CD4-positive, alpha-beta T cell treated with Interleukin-12 subunit alpha and Interleukin-12 subunit beta, for 1 hour (primary cell): ENCODE measurements around the gene RETSAT.
A peak's percentile ranks its signal among the peaks of the same experiment; 100 is the strongest.
"Not testable (repeated sequence)": the region's sequence is repeated elsewhere in the genome, so short reads cannot be mapped to it uniquely, and the experiment has no call there.

Experiments
- DNase-seq: peaks from one replicate; pipeline ENCODE4 v3.0.0-alpha.2; 2020

RETSAT gene

GRCh38 chr2:85329701-85330100 lies 24.6 kb downstream of the RETSAT start:
- not testable (repeated sequence) for DNase-seq

- no peak for DNase-seq
Observed at GRCh38 chr2:85329181-85329651, 25.1 kb downstream of the RETSAT start.

DNA sequence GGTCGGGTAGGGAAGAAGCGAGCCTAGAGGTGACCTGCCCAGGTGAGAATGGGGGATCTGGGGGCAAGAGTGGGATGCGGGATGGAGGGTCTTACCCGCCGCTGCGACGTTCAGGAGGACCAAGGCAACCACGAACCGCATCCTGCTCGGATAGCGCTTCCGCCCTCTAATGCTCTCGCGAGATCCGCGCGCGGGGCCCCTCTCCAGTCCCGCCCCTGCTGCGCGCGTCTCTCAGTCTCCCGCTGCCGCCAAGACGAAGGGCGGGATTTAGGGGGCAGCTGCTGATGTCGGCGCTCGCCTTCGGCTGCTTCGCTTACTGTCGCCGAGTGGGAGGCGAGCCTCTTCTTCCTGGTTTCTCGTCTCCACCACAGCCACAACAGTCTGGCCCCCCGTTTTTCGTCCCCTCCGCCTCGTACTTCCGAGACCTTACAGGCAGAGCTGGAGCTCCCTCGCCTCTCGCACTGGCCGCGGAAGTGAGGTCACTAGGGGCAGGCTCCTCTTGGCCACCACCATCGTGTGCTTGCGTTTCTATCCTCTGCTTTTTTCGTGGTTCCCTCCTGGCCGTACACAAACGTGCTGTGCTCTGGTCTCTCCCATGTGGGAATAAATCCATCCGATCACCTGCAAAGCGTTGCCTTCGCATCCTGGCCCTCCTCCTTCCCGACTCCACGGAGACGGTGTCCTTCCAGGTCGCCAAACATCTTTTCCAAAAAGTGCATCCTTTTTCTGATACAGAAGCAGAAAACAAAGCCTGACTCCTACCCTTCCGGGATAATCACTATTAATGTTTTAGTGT lies 26.3 kb downstream of the RETSAT start, which contains the start of gene TGOLN2:
TSS of gene TGOLN2 (minus strand) at position 168 of the 796 bp plus-strand sequence. CDS start at position 141, 27 bp downstream.
- peak; percentile 94 for DNase-seq

DNA sequence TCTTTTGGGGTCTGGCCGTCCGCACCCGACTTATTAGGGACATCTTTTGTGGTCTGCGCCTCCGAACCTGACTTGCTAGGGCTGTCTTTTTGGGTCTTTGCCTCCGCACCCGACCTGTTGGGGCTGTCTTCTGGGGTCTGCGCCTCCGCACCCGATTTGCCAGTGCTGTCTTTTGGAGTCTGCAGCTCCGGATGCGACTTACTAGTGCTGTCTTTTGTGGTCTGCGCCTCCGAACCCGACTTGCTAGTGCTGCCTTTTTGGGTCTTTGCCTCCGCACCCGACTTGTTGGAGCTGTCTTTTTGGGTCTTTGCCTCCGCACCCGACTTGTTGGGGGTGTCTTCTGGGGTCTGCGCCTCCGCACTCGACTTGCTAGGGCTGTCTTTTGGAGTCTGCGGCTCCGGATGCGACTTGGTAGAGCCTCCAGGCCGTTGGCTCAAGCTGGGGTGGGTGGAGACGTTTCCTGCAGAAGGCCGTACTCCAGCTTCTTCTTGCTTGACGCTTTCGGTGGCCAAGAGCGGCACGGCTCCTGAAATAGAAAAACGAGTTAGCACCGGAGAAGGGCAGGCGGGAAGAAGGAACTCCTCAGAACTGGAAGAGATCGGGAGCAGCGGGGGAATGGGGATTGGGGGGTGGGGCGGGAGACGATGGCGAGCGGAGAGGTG lies 27.0 kb downstream of the RETSAT start:
- DNase-seq: peak; percentile 56

GRCh38 chr2:85326406-85327159 lies 27.7 kb downstream of the RETSAT start:
- DNase-seq: peak; percentile 56

DNA sequence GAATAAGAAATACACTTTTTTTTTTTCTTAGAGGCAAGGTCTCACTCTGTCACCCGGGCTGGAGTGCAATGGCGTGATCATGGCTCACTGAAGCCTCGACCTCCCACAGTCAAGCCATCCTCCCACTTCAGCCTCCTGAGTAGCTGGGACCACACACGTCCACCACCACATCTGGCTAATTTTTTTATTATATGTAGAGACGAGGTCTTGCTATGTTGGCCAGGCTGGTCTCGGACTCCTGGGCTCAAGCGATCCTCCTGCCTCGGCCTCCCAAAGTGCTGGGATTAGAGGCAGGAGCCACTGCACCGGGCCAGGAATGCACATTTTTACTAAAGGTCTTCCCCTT lies 28.9 kb downstream of the RETSAT start:
- DNase-seq: no peak

DNA sequence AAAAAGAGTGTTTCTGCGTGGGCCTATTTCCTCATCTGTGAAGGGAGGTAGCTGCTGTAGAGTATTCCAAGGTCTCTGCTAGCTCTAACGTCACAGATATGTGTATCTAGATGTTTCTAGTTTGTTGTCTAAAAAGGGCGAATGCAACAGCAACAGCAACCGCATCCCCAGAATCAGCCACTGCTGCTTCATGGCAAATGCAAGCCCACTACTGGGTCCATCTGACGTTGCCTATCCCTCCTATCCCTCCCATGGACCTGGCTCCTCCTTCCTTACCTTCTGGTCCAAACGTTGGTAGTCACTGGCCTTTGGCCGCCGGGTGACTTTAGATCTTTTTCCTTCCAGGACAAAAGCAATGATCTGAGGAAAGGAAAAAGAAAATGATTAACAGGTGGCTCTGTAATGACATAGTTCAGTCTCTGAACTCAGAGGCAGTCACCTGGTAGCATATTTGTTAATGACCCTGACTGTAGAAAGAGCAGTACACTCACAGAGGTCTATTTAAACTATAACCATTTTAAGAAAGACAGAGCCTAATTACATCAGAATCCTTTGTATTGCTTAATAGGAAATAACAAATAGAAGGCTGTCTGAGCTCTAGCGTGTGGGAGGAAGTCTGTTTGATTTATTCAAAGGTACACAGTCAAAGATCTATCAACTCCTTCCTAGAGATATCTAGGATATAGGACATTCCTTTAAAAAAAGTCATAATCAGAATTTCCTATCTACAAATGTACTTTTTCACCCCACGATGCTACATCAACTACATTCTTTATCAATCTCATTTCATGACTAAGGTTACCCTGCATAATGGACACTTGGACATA lies 29.5 kb downstream of the RETSAT start:
- no peak for DNase-seq

DNA sequence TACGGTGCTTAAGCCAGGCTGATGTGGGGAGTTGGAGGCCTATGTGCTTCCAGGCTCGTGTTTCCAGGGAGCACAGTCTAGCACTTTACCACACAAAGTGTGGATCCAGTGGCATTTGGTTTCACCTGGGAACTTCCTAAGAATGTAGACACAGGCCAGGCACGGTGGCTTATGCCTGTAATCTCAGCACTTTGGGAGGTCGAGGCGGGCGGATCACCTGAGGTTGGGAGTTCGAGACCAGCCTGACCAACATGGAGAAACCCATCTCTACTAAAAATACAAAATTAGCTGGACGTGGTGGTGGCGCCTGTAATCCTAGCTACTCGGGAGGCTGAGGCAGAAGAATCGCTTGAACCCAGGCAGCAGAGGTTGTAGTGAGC lies 30.4 kb downstream of the RETSAT start:
- DNase-seq: not testable (repeated sequence)

DNA sequence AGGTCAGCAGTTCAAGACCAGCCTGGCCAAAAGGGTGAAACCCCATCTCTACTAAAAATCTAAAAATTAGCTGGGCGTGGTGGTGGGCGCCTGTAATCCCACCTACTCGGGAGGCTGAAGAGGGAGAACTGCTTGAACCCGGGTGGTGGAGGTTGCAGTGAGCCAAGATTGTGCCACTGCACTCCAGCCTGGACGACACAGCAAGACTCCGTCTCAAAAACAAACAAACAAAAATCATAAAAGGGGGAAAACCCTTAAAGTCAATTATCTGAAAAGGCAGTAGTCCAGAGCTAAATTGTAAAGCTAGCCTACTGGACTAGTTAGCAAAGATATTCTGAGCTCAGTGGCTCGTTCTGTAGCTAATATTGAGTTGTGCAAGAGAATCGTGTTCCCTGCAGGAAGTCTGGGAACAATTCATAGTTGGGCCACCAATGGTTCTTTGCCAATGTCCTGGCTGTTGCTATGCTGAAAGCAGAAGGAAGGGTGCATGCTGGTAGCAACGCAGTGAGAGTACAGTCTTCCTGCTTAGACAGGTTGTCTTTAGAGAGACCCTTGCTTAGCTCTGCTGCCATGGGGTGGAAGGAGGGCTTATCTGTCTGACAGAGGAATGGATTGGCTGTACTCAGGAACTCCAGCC lies 30.9 kb downstream of the RETSAT start:
- DNase-seq: no peak

- no peak for DNase-seq
Observed at GRCh38 chr2:85319796-85320195, 34.5 kb downstream of the RETSAT start.

GRCh38 chr2:85318222-85319074 lies 35.9 kb downstream of the RETSAT start:
- peak; percentile 23 for DNase-seq

- DNase-seq: not testable (repeated sequence)
Observed at GRCh38 chr2:85315921-85316320, 38.4 kb downstream of the RETSAT start.

DNA sequence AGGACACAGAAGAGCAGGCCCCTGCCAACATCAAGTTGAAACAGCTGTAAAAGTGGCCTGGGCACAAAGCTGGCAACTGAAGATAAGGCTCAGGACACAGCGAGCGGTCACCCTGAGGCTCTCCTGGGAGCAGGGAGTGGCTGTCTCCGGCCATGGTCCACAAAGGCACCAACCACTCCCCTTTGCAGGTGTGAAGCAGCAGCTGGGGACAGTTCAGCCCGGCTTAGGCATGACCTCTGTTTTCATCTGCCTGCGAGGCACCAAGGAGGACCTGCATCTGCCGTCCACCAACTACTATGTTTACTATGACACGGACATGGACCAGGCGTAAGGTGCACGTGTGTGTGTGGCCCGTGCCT lies 39.5 kb downstream of the RETSAT start:
- no peak for DNase-seq

DNA sequence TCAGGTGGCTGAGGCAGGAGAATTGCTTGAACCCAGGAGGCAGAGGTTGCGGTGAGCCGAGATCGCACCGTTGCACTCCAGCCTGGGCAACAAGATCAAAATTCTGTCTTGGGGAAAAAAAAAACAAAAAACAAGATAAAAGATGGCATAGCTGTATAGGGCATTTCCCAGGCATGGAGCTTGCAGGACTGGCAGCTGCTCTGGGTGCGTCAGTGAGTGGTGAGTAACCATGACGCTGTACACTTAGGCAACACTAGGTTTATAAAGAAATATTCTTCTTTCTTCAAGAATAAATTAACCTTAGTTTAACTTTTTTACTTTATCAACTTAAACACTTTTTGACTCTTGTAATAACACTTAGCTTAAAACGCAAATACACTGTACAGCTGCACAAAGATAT lies 41.9 kb downstream of the RETSAT start:
- no peak for DNase-seq

GRCh38 chr2:85310330-85310729 lies 44.0 kb downstream of the RETSAT start:
- DNase-seq: no peak

DNA sequence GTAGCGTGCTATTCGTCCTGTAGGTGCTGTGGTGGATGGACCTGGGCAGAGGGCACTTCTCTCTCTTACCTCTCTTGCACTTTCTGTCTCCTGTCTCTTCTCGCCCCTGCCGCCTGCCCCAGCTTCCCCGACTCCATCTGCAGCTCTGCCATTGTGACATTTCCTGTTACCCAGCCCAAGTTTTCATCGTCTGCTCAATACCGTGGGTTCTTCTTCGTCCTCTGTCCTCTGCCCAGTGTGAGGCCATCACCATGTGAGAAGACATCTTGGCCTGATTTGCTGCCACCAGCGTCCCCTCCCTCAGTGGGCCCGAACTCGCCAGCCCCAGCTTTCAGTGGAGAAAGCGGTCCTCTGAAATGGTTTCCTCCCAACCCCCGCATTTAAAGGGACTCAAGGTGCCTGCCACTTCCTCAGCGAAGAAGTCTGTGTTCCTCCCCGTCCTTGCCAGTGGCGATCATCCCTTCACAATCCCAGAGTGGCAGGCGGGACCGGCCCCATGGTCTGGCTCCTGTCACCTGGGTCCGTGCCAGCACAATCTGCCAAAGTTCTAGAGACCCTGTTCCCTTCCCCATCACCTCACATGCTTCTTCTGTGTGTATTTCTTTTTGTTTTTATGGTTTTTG lies 44.5 kb downstream of the RETSAT start:
- DNase-seq: peak; percentile 25

DNA sequence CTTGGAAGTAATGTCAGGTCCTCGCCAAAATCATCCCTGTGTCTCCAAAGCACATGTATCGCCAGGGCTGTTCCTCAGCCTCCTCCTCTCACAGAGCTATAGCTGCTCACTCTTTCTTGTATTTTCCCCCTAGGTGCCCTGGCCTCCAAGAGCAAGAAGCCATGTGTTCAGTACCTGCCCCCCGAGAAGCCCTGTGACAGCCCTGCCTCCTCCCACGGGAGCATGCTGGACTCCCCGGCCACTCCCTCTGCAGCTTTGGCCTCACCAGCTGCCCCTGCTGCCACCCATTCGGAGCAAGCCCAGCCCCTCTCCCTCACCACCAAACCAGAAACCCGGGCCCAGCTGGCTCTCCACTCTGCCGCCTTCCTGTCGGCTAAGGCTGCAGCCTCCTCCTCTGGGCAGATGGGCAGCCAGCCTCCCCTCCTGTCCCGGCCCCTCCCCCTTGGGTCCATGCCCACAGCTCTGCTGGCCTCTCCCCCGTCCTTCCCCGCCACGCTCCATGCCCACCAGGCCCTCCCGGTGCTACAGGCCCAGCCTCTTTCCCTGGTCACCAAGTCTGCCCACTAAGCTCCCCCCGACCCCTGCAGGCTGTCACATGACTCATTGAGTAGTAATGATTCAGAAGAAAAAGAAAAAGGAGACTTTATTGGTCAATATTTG lies 45.3 kb downstream of the RETSAT start:
- DNase-seq: no peak

- DNase-seq: no peak
Observed at GRCh38 chr2:85308201-85308600, 46.1 kb downstream of the RETSAT start.

- DNase-seq: no peak
Observed at GRCh38 chr2:85307527-85307897, 46.8 kb downstream of the RETSAT start.
